HL-60/S4 (cell line): ENCODE data around the gene HEMK1.

ENCODE experiments used
- in situ Hi-C: fragments of 300-500 bp; cut with MboI; formaldehyde crosslinking; loops from 2 replicates; pipeline ENCODE4 v1.14.3; 2022; ENCODE audit warnings: low sequenced_read_pairs

HEMK1 gene

DNA sequence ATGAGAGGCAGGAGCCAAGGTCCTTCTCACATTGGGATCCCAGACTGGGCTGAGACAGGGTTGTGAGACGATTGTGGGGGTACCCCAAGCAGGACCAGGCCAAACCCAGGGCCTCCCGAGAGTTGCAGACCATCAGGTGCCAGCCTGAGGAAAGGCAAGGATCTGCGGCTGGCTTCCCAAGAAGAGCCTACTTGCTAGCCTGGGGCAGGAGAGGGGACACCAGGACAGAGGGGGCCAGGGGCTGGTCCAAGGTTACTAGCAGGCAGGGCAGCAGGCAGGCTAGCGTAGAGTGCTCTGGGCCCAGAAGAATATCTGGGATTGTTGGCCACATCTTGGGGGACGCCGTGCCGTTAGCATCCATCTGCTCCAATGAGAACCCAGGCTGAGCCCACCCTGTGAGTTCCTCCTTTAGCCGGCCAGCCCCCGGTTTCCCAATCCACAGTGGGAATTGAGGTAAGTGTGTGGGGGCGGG, 41.7 kb downstream of the HEMK1 start:
- in situ Hi-C loops, result loop anchor here (25.0 kb wide), 1 partner anchor 751 kb away; no protein-coding TSS in a partner anchor

GRCh38 chr3:50611464-50612233, 42.3 kb downstream of the HEMK1 start, which contains the start of gene CISH:
Gene CISH, minus strand, starts transcription at chr3:50611774. Its CDS starts 124 bp downstream, at chr3:50611650.
- in situ Hi-C loops, result loop anchor here (25.0 kb wide), 1 partner anchor 751 kb away; no protein-coding TSS in a partner anchor

GRCh38 chr3:50612234-50612882, 43.0 kb downstream of the HEMK1 start:
- in situ Hi-C loops, result loop anchor here (25.0 kb wide), 1 partner anchor 750 kb away; no protein-coding TSS in a partner anchor

DNA sequence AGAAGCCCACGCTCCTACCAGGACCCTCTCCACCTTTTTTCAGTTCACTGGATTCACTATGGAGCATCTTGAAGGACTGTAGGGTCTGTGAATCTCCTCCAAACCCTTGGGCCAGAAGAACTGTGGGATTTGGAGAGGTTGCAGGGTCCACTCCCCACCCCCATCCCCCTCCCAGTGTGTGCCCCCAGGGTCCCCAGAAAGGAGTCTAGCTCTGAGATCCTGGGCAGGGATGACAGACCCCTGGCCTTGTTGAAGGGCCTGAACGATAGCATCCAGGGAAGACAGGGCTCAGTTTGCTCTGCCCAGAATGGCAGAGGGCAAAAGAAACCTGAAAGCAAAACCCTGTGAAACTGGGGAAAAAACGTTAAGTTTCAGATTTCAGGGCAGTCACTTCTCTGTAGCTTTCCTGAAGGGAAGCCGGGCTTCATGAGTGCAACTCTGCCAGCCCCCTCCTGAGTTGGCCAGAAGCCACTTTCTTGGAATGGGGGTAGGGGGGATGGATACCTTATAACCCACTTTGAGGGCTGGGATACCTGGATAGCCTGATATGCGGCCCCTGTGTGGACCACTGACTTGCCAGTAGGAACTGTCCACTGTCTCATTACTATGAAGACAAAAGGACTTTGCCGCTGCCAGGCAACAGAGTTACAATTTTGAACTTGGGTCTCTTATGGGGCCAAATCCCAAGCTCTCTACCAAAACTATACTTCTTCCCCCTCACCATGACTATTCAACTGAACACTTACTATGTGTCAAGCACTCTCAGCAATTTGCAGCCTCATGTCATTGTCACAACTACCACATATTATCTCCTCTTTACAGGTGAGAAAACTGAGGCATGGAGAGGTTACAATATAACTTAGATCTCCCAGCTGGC, 43.9 kb downstream of the HEMK1 start:
- in situ Hi-C loops, result loop anchor here (25.0 kb wide), 1 partner anchor 749 kb away; no protein-coding TSS in a partner anchor

DNA sequence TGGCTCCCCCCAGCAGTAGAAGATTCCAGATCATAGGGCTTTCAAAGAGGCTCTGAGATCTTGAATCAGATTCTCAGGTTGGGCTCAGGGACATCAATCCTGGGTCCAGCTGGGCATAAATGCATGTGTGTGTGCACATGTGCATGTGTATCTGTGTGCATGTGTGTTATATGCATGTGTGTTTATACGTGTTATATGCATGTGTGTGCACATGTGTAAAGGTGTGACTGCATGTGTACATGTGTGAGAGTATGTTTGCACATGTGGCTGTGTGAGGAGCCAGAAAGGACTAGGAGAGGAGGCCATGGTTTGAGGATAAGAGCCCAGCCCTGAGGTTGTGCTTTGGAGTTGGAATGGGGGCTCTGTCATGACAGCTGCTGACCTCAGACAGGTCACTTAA, 45.9 kb downstream of the HEMK1 start:
- in situ Hi-C loops, result loop anchor here (25.0 kb wide), 1 partner anchor 747 kb away; no protein-coding TSS in a partner anchor

GRCh38 chr3:50616003-50616769, 46.9 kb downstream of the HEMK1 start:
- in situ Hi-C loops, result loop anchor here (25.0 kb wide), 1 partner anchor 746 kb away; no protein-coding TSS in a partner anchor

- in situ Hi-C loops, result loop anchor here (25.0 kb wide), 1 partner anchor 746 kb away; no protein-coding TSS in a partner anchor
Measured at GRCh38 chr3:50616770-50617095, 47.4 kb downstream of the HEMK1 start.

GRCh38 chr3:50617096-50617791, 47.9 kb downstream of the HEMK1 start, which contains the start of gene MAPKAPK3:
Gene MAPKAPK3, plus strand, starts transcription at chr3:50617151. Its CDS starts 415 bp downstream, at chr3:50617566.
- in situ Hi-C loops, result loop anchor here (25.0 kb wide), 1 partner anchor 745 kb away; no protein-coding TSS in a partner anchor

- in situ Hi-C loops, result loop anchor here (25.0 kb wide), 1 partner anchor 744 kb away; no protein-coding TSS in a partner anchor
Measured at GRCh38 chr3:50617911-50618481, 48.7 kb downstream of the HEMK1 start.

DNA sequence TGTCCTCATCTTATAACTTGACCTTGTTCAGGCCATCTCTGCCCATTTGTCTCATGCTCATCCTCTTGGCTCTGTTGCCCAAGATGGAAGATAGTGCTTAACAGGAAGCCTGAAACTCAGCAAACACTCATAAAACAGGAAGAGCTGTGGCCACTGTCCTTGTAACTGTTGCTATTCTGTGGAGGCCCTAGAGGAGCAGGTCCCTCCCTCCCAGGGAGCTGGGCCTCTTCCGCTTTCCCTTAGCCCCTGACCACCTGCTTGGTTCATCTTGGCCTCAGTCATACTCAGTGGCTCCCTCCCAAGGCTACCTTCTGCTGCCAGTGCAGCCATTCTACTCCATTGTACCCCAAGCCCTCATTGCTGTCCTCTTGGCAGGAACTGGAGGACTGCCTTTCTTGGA, 51.1 kb downstream of the HEMK1 start:
- in situ Hi-C loops, result loop anchor here (25.0 kb wide), 1 partner anchor 742 kb away; no protein-coding TSS in a partner anchor

GRCh38 chr3:50620820-50621219, 51.5 kb downstream of the HEMK1 start:
- in situ Hi-C loops, result loop anchor here (25.0 kb wide), 1 partner anchor 741 kb away; no protein-coding TSS in a partner anchor

DNA sequence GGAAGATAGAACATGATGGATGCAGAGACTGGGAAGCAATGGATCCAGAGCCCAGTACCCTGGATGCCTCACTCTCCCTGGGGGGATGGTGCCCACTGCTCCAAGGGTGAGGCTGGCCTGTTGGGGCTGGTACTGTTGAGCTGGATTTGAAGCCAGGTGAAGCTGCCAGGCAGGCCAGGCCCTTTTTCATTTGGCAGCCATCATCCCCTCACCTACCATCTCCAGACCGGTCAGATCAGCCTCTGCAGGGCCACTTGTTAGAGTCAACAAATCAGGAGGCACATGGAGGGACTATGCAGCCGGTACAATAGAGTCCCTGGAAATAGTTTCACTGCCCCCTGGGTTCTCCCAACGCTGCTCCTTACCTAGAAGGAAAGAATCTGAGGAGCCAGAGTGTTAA, 53.6 kb downstream of the HEMK1 start:
- in situ Hi-C loops, result loop anchor here (25.0 kb wide), 1 partner anchor 739 kb away; no protein-coding TSS in a partner anchor

DNA sequence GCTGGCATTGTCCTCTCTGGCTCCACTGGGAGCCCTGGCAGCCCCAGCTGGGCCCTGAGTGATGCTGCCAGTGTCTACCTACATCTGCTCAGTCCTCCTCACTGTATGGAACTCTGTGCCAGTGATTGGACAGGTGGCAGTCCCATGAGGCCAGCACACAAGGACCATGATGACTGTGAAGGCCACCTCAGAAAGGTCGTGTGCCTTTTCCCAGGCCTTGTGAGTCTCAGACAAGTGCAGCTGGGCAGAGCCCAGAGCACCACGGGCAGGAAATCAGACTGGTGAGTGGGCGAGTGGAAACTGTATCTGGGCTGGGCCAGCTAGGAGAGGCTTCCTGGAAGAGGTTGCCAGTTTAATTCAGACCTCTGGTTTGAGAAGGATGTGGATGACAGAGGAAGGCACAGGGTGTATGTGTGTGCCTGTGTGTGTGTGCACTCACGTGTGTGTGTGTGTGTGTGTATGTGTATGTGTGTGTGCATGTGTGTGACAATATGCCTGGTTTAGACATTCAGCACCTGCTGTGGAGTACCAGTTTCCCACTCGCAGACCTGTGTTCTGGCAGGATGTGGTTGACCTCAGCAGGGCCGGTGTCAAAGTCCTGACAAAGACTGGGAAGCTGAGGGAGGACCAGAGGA, 54.6 kb downstream of the HEMK1 start:
- in situ Hi-C loops, result loop anchor here (25.0 kb wide), 1 partner anchor 738 kb away; no protein-coding TSS in a partner anchor

- in situ Hi-C loops, result loop anchor here (25.0 kb wide), 1 partner anchor 738 kb away; no protein-coding TSS in a partner anchor
Measured at GRCh38 chr3:50624634-50625033, 55.3 kb downstream of the HEMK1 start.

GRCh38 chr3:50625231-50626182, 56.2 kb downstream of the HEMK1 start:
- in situ Hi-C loops, result no loop called here

DNA sequence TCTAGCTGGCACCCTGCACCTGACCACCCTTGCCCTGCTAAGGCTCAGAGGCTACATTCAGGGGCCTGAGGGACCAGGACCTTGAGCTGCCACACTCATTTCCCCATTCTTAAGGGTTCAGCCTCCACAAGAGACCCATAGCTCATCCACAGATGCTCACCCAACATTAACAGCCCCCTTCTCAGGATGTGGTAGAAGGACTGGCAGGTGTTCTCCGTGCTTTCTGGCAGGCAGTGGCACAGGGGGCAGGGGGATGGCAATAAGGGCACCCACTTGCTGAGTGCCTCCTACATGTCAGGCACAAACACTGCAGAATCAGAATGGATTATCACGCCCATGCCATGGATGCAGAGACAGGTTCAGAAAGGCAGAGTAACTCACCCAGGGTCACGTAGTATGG, 57.1 kb downstream of the HEMK1 start:
- in situ Hi-C loops, result no loop called here
